Measurements from ENCODE around the gene F2R.
"Not testable (repeated sequence)": the region's sequence is repeated elsewhere in the genome, so short reads cannot be mapped to it uniquely, and the experiment has no call there.

Gene F2R

DNA sequence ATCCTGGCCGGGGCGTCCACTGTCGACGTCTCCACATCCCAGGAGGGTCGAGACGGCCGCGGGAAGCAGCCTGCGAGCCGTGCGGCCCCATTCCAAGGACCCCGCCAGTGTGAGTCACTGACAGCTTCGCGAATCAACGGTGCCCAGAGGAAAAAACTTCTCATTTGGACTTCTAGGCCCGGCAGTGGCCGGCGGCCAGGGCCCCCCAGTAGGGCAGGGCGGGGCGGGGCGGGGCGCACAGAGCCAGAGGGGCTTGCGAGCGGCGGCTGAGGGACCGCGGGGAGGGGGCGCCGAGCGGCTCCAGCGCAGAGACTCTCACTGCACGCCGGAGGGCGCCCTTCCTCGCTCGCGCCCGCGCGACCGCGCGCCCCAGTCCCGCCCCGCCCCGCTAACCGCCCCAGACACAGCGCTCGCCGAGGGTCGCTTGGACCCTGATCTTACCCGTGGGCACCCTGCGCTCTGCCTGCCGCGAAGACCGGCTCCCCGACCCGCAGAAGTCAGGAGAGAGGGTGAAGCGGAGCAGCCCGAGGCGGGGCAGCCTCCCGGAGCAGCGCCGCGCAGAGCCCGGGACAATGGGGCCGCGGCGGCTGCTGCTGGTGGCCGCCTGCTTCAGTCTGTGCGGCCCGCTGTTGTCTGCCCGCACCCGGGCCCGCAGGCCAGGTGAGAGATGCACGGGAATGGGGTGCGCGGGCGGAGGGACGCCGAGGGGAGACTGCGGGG, at the start of gene F2R:
F2R (plus strand) TSS at position 391 of the 720 bp plus-strand sequence; CDS start at position 573, 182 bp downstream.
- DNase-seq, result peak; percentile 66

DNA sequence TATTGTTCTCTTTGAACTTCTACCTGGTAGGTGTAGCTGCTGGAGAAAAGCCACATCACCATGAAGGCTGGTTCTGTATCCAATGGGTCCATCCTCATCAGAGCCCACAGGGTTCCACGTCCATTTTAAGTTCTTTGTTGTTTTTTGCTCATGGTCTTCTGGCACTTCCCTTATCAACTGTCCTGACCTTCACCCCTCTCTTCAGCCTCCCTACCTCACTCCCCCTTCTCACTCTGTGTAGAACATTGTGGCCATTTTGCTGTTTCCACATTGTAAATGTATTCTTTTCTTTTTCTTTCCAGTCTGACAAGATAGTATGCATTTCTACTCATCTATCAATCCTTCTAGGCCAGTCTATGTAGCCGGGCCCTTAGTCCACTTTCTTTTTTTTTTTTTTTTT, 48.4 kb upstream of the F2R start:
- no peak for DNase-seq

DNA sequence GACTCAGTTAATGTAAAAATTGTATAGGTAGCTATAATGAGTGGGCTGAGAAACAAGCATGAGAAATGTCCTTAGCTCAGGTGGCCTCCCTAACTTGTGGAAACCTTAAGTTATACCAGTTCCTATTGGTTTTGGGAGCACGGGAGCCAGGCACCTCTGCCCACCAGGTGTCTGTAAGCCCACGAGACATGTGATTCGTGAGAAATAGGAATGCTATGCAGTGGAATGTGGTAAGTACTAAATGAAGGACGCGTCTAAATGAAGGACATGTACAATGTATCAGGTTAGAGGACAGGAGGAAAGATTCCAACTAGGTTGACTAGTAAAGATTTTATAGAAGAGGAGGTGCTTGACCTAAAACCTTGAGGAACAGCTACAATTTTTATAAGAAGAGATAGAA, 46.7 kb upstream of the F2R start:
- DNase-seq, result no peak

DNA sequence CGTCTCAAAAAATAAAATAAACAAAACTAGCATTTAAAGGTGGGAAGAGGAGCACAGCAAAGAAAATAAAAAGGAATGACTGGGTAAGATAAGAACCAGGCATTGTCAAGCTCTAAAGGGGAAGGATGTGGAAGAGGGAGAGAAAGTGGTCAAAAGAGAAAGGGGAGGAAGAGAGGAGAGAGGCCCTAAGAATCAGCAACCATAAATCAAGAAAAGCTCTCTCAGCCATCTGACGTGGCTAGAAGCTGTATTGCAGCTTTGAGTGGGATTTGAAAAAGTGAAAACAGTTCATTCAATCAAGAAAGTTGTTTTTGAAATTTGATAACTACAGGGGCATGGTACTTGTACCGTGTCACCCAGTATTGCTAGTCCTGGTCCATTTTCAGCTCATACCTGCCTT, 45.4 kb upstream of the F2R start:
- DNase-seq, result peak; percentile 10

DNA sequence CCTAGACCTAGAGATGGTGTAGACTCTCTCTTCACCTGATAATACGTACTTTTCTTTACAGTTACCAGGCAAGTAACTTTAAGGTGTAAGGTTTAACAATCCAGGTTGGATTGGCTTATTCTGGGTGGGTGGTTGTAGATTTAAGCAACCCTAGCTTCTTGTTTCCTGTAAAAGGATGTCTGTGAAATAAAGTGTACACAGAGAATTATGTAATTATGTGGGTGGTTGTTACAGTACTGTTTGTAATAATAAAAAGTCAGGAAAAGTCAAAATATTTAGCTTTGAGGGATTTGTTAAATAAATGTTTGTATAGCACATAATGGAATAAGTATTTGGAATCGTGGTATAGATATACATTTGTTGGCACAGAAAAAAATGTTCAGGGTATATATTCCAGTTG, 43.7 kb upstream of the F2R start:
- no peak for DNase-seq

DNA sequence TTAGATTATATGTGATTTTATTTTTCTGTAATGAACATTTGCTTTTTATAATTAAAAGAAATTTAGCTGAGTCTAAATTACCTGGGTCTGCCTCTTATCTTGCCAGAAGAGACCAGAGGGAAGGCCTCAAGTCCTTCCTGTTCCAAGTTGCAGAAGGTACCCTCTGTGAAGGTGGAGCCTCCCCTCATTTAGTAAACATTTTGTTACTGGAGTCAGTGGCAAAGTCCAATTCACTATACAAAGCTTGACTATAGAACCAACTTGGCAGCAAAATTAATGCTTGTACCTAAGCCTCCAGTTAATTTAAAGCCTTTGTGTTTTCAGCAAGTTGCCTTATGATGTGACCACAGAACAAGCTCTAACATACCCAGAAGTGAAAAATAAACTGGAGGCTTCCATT, 42.8 kb upstream of the F2R start:
- DNase-seq, result no peak

DNA sequence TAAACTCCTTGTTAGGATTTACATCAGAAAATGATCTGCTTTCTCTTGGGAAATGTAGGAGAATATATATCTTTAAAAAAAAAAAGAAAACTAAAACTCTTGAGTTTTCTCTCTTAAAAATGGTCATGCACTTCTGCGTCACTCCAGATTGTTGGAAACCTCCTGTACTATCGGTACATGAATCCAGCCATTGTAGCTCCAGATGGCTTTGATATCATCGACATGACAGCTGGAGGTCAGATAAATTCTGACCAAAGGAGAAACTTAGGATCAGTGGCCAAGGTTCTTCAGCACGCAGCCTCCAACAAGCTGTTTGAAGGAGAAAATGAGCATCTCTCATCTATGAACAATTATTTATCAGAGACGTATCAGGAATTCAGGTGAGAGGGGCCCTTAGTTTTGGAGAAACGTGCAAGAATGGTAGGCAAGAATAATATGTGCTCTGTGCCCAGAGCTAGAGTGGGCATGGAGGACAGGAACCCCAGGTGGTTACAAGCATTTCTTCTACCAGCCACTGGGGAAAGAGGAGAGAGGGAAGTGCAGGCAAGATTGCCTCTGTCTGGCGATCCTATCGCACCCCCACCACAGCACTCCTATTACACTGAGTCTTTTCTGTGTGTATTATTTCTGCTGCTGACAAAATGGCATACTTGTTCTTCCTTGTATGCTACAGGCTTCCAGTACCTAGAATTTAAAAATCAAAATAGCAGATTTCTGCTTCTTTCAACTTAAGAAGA, 41.4 kb upstream of the F2R start:
- DNase-seq, result no peak

DNA sequence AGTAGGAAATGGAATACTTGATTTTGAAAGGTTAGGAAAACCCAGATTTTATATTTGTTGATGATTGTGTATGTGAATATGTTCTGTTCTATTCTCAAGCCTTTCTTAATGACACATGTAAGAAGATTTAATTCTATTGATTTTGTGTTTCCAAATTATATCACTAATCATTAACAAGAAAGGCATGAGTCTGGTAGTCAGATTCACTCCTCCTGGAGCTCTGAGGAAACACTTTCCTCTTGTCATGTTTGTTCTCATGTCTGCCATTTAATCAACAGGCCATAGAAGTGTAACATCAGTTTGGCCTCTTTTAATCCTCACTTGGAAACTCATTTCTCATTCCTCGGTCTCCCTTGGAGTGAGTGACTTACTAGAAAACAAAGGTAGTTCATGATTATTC, 40.6 kb upstream of the F2R start:
- DNase-seq, result no peak

DNA sequence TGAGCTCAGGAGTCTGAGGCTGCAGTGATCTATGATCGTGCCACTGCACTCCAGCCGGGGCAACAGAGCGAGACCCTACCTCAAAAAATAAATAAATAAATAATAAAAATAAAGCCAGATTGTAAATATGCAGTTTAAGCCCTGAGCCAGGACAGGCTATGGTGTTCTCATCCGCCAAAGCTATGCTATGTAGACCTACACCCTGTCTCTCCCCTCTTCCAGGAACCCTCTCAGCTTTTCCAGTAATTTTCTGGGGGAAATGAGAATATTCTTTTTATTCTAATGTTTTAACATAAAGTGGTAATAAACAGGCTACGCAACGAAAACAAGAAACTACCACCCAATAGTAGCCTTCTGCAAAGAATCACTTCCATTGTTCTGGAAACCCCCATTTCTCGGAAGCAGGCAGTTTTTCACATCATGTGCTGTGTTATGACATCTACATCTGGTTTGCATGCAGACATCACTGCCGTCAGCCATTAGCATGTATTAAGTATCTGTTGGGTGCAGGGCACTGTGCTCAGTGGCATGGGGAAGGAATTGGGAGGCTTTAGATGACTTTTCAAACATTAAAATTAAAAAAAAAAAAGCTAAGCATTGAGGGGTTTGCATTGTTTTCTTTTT, 38.0 kb upstream of the F2R start:
- DNase-seq, result no peak

DNA sequence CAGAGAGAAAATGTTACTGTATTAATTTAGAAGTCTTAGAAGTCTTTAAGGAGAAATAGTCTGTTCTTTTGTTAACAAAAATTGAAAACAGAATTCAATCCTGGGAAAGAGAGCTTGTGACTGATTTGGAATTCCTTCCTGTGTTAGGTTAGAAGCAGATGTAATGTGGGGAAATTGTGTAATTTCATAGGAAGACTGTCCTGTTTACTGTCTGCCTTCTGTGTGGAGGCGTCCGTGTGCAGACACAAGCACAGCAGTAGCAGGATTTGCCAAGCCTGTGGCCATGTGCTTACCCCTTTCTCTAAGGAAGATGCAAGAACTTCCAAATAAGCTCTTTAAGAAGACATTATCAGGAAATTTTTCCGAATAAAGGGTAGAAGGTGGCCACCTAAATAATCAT, 36.7 kb upstream of the F2R start:
- no peak for DNase-seq

DNA sequence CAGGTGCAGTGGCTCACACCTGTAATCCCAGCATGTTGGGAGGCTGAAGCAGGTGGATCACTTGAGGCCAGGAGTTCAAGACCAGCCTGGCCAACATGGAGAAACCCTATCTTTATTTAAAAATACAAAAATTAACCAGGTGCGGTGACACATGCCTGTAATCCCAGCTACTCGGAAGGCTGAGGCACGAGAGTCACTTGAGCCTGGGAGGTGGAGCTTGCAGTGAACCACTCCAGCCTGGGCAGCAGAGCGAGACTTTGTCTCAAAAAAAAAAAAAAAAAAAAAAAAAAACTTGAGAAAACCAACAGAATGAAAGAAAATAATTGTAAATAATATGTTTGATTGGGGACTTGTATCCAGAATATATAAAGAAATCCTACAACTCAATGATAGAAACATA, 35.1 kb upstream of the F2R start:
- not testable (repeated sequence) for DNase-seq

DNA sequence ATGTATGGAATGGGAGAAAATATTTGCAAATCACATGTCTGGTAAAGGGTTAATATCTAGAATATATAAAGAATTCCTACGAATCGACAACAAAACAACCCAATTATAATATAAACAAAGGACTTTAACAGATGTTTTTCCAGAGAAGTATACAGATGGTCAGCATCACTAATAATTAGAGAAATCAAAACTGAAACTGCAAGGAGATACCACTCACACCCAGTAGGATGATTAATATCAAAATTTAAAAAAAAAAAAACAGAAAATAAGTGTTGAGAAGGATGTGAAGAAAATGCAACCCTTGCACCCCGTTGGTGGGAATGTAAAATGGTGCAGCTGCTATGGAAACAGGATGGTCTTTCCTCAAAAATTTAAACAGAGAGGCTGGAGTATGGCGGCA, 34.6 kb upstream of the F2R start:
- no peak for DNase-seq

DNA sequence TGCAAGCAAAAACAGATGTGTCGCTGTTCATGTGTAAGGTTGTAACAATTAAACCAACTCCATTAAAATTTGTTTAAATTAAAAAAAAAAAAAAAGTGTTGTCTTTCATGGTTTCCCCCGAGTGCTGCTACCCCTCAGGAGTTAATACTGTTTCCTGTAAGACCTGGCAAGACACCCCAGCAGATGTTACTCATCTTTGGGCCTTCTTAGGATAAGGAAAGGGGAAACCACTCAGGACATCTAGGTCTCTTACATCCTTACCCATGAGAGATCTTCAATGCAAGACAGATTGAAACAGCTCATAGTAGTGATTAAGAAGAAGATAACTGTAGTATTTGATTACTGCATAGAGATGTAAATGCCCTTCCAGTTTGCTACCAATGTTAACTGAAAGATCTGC, 33.5 kb upstream of the F2R start:
- DNase-seq, result no peak

DNA sequence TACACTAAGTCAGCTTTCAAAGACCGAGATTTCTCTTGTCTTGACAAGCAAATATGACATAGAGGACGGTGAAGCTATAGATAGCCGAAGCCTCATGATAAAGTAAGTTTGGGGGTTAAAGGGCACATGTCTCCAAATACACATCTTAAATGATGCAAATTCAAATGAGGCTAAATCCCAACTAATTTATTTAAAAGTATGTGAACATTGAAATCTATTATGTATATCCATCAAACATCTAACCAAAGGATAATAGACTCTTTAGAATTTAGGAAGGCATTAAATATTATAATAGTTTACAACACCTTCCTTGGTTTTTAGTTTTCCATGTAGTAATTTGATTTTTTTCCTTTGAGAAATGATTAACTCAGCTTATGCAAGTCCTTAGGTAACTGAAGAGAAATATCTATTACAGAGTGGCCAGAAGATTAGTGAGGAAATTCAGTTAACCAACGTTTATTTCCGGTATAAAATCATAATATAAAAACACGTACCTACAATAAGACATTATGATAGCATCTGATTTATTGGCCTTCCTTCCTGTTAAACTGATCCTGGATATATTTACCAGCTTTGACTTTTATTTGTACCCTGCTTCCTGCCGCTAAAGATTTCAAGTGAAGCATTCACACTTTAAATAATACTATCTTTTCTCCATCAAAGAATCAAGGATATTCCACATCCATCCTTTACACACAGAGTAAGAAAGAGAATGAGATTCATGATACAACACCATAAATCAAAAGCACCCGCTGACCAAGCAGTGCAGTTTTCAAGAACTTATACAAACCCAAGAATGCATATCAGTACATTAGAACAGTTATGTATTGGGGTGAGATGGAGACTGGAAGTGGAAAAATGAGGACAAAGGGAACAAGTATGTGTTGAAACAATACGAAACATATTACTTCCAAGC, 31.9 kb upstream of the F2R start:
- DNase-seq, result no peak

DNA sequence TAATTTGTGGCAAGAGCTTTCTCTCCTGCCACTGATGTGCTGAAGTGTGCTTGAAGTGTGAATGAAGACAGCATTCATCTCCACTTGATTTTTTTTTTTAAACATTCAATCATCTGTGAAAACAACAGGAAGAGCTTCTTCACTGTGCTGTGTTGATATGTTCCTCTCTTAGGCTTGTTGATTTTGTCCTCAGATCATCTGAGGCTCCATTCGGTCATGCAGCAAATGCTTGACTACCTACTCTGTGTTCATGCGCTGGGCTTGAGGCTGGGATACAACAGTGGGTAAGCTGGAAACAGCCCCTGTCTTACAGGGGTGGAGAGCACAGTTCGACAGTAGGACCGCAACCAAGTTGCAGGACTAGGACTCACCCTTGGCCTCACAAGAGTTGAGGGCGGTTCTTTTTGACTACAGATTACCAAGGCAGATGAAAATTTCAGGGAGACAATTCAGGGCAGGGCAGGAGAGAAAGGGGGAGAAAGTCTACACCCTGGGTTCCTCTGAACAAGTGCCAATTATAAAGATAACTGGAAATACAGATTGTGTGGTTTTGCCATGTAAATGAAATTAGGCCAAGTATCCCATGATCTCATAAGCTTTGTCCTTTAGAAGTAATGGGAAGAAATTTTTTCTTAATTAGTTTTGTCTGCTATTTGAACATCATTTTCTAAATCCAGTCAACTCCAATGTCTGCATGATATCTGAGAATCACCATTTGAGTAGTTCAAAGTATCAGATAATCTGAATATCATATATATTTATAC, 31.0 kb upstream of the F2R start:
- DNase-seq, result no peak

DNA sequence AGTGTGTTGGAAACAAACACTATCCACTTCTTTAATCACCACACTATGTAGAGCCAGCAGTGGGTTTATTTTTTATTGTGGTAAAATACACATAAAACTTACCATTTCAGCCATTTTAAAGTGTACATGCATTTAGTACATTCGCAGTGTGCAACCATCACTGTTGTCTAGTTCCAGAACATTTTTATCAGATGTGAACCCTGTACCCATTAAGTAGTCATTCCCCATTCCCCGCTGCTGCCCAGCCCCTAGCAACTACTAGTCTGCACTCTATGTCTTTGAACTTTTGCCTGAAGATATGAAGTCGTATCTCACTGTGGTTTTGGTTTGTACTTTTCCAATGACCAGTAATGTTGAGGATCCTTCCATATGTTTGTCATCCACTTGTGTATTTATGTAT, 30.2 kb upstream of the F2R start:
- no peak for DNase-seq

DNA sequence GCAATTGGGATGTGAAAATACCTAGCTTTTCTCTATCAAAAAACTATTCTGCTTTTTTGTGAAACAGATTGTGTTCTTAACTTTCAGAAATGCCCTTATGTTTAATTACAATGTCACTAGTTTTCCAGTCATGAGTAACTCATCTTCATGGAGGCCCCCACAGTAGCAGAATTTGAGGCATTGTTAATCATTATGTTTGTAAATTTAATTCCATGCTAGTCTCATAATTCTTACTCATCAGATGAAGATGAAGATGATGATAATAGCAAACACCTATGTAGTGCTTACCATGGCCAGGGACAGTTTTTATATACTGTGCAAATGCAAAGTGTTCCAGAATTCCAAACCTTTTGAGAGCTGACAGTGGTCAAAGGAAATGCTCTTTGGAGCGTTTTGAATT, 27.7 kb upstream of the F2R start:
- DNase-seq, result no peak

DNA sequence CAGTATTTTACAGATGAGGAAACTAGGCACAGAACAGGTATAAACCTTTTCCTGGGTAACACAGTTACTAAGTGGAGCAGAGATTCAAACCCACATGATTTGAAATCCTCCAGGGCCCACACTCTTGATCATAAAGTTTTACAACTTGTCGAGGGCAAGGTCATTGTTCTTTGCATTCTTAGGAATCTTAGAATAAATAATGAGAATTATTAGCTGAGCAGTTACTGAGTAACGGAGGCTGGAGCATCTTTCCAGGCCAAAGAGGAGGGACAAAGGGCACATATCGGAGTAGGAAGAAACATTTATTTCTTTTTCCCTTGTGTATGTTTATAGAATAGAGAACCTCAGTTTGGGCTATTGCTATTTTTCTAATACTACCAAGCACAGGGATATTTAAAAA, 27.1 kb upstream of the F2R start:
- DNase-seq, result no peak

DNA sequence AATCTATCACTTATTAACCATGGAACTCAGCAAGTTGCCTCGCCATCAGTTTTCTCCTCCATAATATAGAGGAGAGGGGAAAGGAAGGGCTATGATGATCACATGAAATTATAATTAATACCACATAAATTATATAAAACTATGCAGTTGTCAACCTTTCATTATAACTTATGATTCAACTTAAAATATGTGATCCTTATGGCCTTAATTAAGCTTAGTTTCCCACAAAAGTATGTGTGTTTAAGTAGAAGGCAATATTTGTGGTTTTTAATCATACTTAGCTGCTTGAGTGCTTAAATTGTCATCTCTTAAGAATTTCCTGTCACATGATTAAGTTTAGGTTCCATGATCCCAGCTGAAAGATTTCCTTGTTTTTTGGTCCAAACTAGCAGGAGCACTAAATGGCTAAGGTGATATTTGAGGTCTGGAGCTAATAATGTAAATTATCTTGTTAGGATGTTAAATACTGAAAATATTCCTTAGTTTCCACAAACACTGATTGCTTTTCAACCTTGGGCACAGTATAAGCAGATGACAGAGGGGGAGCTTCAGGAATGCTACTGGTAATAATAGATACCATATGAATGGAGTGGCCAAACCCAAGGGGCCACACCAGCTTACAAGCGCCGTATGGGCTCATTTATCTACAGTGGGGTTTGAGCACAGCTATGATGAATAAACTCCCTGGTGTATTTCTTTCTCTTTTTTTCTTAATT, 26.4 kb upstream of the F2R start:
- no peak for DNase-seq

DNA sequence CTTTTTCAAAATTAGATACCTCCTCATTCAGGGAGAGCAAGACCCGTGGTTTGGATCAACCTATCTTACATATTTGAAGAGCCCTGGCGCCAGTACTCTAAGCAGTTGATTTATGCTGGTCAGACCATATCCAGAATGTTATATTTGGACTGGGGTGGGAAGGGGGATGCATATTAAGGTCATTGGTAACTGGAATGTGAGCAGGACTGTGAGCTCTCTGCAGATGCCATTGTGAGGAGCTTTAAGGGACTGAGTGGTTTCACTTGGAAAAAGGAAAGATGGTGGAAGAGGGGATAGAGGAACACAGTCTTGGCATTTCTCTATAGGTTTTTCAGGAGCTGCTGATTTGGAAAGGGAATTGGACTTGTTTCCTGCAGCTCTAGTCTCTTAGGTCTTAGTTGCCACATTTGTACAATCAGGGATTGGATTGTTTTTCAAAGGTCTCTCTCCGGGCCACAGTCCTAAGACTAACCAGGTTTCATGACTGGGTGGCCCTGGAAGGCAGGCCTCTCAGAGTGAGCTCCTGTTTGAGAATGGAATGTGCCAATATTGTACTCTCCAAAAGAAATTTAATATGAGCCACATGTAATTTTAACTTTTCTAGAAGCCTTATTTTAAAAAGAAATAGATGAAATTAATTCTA, 25.8 kb upstream of the F2R start:
- no peak for DNase-seq

Measured in GDM1 (cell line).